OCI-LY1 (cell line): ENCODE results near the gene MED31.

ENCODE experiments used
- CTCF ChIP-seq: fragments of 200-600 bp; sonication (generic), shearing (Covaris generic); IDR thresholded peaks from 2 replicates; pipeline ENCODE4 v1.5.1; 2017; ENCODE audit warnings: mild to moderate bottlenecking, antibody characterized with exemption, low read length, moderate library complexity, mixed read lengths
- EZH2 ChIP-seq: fragments of 200-600 bp; sonication (generic), shearing (Covaris generic); IDR thresholded peaks from 2 replicates; pipeline ENCODE4 v1.8.0; 2017; ENCODE audit warnings: borderline replicate concordance, mixed run types, mild to moderate bottlenecking, antibody characterized with exemption, low read length, moderate library complexity, mixed read lengths

- TF ChIP-seq CTCF = no peak
- no peak for TF ChIP-seq EZH2
Measured at GRCh38 chr17:6695565-6695964, 44.2 kb upstream of the MED31 start.
